Left cardiac atrium (tissue), 4 donors: ENCODE results near the gene MAML1. TPM values are rescaled to one million over a fixed set of nuclear protein-coding genes. Genes with fewer than 3 reads are reported as not detected.
A peak's percentile ranks its signal among the peaks of the same experiment; 100 is the strongest.
"Not testable (repeated sequence)": the region's sequence is repeated elsewhere in the genome, so short reads cannot be mapped to it uniquely, and the experiment has no call there.

Source experiments
- ATAC-seq, 2 donors: fragments of 200-7000 bp; cut with Tn5 transposase; one replicate each; pipeline ENCODE4 v1.9.1; 2020; ENCODE audit warnings: mild to moderate bottlenecking in 2 of 2, moderate library complexity in 2 of 2
- DNase-seq: peaks from one replicate; pipeline ENCODE4 v3.0.0-alpha.2; 2020
- intact Hi-C, 2 donors: fragments of 100-400 bp; cut with DNase I; formaldehyde crosslinking; loops; one replicate each; pipeline versions ENCODE4 v1.14.1 to v1.15.1; 2022 to 2023
- total RNA-seq, 2 donors: library from RNA; stranded (reverse); fragmentation: NEBNext Ultra II Directional; extraction: Animal tissue kit (Norgen Biotek cat#: 25700); gene quantifications; one replicate each; pipeline ENCODE4 v1.2.1, GENCODE V29; 2021
- donor health status: DM: no; HTN: yes; CAD: no.
- donor health status: DM: no; HTN: yes; CAD: no; lungs with severe emphysema.
- donor health status: DM: yes; HTN: yes; CAD: no.
- donor health status: Dilated cardiomyopathy.

Gene MAML1
- total RNA-seq, 2 donors from 2014 or later: 11.9 to 15.3 TPM

- ATAC-seq (peak; percentile 0 to 6), DNase-seq (peak; percentile 40)
- intact Hi-C loops: no loop called here
These were observed 721 bp upstream of the MAML1 start for GRCh38 chr5:179731791-179732411.

- peak; percentile 53 for DNase-seq
These were observed 523 bp downstream of the MAML1 start for GRCh38 chr5:179732918-179733771.

GRCh38 chr5:179733772-179734126 lies 1.1 kb downstream of the MAML1 start:
- ATAC-seq (no peak), DNase-seq (no peak)
- intact Hi-C loops: no loop called here

More at GRCh38 chr5:179732918-179733771, 523 bp downstream of the MAML1 start:
- intact Hi-C loops: no loop called here
- ATAC-seq: peak; percentile 54 to 70

- DNase-seq (no peak), ATAC-seq (no peak)
- intact Hi-C loops: no loop called here
These were observed 2.0 kb downstream of the MAML1 start for GRCh38 chr5:179734536-179735164.

- intact Hi-C loops: no loop called here
- DNase-seq: no peak
- ATAC-seq: no peak
These were observed 6.1 kb downstream of the MAML1 start for GRCh38 chr5:179738742-179739141.

- ATAC-seq, intact Hi-C loops, DNase-seq: not testable (repeated sequence)
These were observed 11.5 kb downstream of the MAML1 start for GRCh38 chr5:179744106-179744505.

GRCh38 chr5:179746872-179747271 lies 14.2 kb downstream of the MAML1 start:
- no peak for DNase-seq
- ATAC-seq: no peak
- intact Hi-C loops: no loop called here

- intact Hi-C loops: no loop called here
- DNase-seq (no peak), ATAC-seq (no peak)
These were observed 15.2 kb downstream of the MAML1 start for GRCh38 chr5:179747811-179748210.

GRCh38 chr5:179749857-179750508 lies 17.4 kb downstream of the MAML1 start:
- ATAC-seq (no peak), DNase-seq (no peak)
- intact Hi-C loops: loop anchor here in 1 of 2 donors (10.0 kb wide), 1 partner anchor 55 kb away; the partner anchor contains the start of gene CANX

- ATAC-seq (no peak), DNase-seq (no peak)
- intact Hi-C loops: loop anchor here in 1 of 2 donors (10.0 kb wide), 1 partner anchor 59 kb away; the partner anchor contains the start of gene CANX
These were observed 21.3 kb downstream of the MAML1 start for GRCh38 chr5:179753971-179754370.

- no peak for DNase-seq
- intact Hi-C loops: loop anchor here in 1 of 2 donors (10.0 kb wide), 1 partner anchor 60 kb away; the partner anchor contains the start of gene CANX
- ATAC-seq: peak; percentile 41 to 43
These were observed 22.4 kb downstream of the MAML1 start for GRCh38 chr5:179755022-179755421.

- intact Hi-C loops: loop anchor here in 1 of 2 donors (10.0 kb wide), 1 partner anchor 64 kb away; the partner anchor contains the start of gene CANX
- DNase-seq (no peak), ATAC-seq (no peak)
These were observed 26.3 kb downstream of the MAML1 start for GRCh38 chr5:179758955-179759354.

- DNase-seq: no peak
- peak in 1 of 2 donors; percentile 69 for ATAC-seq
- intact Hi-C loops: loop anchor here in 1 of 2 donors (10.0 kb wide), 1 partner anchor 65 kb away; the partner anchor contains the start of gene CANX
These were observed 27.2 kb downstream of the MAML1 start for GRCh38 chr5:179759581-179760551.

GRCh38 chr5:179762079-179762780 lies 29.6 kb downstream of the MAML1 start:
- peak in 1 of 2 donors; percentile 2 for ATAC-seq
- intact Hi-C loops: loop anchor here in 1 of 2 donors (2.0 kb wide), 1 partner anchor 35 kb away; no protein-coding TSS in a partner anchor
- DNase-seq: no peak

- DNase-seq: no peak
- ATAC-seq: no peak
- intact Hi-C loops: loop anchor here in 1 of 2 donors (2.0 kb wide), 1 partner anchor 34 kb away; no protein-coding TSS in a partner anchor
These were observed 30.2 kb downstream of the MAML1 start for GRCh38 chr5:179762781-179763176.

GRCh38 chr5:179763215-179763945 lies 30.8 kb downstream of the MAML1 start:
- peak; percentile 66 for DNase-seq
- intact Hi-C loops: loop anchor here in 1 of 2 donors (2.0 kb wide), 1 partner anchor 33 kb away; no protein-coding TSS in a partner anchor
- ATAC-seq: peak; percentile 59 to 79
